ACHN (cell line): ENCODE results near the gene UBE3C.

ENCODE experiments used
- DNase-seq: peaks from one replicate; pipeline ENCODE4 v3.0.0-alpha.2; 2015
- in situ Hi-C: cut with HindIII; loops from 2 replicates; pipeline ENCODE4 v1.10.0; 2017; ENCODE audit warnings: low sequenced_read_pairs, low pct_ligation_motif_present, low pct_unique_long_range_greater_than_20kb

UBE3C gene

DNA sequence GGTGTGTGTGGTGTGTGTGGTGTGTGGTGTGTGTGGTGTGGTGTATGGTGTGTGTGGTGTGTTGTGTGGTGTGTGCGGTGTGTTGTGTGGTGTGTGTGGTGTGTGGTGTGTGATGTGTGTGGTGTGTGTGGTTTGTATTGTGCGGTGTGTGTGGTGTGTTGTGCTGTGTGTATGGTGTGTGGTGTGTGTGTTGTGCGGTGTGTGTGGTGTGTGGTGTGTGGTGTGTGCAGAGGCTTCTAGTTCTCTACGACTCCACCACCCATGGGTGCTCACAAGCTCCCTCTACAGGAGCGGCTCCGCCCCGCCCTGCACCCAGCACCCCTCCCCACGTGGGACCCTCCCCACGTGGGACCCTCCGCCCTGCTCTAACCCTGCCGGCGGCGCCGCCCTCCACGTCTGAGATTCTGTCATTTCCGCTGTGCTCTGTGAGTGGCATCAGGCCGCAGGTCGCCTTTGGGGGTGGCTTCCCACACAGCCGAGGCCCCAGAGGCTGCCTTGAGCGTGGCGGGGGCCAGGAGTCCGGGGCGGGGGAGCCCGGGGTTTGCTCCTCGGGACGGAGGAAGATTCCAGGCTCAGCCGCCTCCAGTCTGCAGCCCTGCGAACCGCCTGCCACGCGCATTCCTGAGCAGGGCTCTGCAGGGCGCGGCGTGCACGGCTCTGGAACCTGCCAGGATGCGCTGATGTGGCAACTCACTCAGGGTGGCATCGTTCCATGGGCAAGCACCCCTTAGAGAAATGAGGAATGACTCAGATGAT lies 161.1 kb downstream of the UBE3C start:
- in situ Hi-C loops: no loop called here
- peak; percentile 77 for DNase-seq

DNA sequence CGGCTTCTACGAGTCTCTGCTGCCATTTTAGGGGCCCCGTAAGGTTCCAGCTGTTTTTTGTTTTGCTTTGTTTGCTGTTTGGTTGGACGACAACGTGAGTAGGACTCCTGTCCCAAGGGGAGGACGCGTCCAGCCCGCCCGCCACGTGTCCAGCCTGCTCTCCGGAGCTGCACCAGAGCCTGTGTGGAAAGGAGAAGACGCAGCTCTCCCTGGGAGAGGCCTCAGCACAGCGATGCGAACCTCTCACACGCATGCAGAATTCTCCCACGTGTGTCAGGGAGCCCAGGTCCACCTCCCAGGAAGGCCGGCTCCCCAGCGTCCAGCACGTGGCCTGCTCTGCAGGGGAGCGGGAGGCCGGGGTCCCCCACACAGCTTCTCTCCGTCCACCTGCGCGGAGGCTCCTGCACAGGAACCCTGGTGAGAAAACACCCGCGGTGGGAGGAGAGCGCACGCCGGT lies 161.7 kb downstream of the UBE3C start:
- DNase-seq: no peak
- in situ Hi-C loops: no loop called here

DNA sequence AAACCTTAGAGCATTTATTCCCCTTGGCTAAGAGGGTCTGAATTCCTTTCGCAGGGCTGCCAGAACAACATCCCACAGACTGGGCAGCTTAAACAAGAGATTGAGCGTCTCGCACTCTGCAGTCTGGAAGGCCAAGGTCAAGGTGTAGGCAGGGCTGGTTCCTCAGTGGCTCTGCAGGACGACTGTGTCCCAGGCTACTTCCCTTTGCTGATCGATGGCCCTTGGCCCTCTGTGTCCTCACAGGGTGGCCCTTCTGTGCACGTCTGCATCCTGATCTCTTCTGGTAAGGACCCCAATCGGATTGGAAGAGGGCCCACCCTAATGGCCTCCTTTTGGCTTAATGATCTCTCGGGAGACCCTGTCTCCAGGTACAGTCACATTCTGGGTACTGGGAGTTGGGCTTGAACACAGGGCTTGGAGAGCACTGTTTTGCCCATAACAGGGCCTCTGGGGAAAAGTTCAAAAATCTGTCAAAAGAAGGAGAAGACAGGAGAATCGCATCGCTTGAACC lies 162.9 kb downstream of the UBE3C start:
- DNase-seq: no peak
- in situ Hi-C loops: no loop called here

DNA sequence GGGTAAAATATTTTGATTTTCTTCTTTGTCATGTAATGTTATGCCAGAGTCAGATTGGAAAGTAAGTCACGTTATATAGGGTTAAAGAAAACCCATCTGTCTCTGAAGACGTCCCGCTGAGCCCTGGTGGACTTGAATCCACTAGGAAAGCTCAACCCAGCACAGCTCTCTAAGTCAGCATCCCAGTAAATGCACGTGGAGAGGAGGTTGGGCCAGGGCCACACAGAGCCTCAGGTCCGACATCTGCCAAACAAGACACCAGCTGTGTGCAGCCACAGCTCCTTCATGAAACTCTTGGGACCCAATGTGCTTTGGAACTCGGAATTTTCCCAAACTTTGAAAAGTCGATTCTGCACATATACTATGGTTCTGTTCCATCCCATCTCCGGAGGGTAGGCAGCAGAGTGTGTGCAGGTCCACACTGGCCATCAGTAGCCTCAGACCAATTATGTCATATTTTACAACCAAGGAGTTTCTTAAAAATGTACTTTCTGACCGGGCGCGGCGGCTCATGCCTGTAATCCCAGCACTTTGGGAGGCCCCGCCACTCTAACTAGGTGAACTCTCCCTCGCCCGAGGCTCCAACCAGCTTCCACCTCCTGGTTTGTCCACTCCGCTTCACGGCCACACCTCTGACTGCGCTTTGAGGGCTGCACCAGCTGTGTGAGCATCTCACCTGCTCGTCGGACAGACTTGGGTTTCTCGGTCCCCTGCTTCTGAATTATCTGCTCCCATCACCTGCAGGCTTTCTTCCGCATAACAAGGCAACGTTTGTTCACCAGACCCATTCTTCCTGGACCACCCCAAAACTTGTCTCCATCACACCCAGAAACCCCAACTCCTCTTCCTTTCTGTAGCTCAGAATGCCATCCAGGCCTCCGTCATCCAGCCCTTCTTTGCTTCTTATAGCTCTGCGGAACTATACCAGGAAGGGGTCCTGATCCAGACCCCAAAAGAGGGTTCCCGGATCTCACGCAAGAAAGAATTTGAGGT lies 168.4 kb downstream of the UBE3C start:
- in situ Hi-C loops: no loop called here
- no peak for DNase-seq

DNA sequence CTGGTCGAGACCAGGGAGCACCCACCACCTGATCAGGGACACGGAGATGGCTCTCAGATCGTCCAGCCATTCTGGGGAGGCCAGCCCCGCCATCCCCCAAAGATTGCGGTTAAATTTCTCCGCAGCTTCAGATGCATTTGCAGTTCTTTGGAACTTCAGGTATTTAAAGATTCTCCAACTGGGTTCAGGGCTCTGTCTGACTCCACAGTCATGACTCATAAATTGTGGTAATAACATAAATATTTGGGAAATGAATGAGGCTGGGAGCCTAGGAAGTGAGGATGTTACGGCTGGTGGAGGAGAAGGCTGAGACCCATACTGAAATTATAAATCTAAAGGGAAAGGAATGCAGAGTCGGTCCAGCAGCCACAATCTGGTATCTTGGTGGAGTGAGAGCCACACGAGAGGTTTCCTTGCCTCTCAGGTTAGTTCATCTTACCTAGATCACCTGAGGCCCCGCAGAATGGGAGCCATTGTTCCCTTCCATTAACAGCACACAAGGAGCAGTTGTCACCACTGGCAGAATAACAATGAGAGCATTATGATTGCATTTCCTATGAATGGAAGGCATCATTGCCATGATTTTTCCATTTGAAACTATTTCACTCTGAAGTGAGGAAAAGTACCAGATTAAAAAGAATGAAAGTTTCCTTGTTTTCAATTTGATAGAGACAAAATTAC lies 171.4 kb downstream of the UBE3C start:
- DNase-seq: peak; percentile 99
- in situ Hi-C loops: no loop called here

DNA sequence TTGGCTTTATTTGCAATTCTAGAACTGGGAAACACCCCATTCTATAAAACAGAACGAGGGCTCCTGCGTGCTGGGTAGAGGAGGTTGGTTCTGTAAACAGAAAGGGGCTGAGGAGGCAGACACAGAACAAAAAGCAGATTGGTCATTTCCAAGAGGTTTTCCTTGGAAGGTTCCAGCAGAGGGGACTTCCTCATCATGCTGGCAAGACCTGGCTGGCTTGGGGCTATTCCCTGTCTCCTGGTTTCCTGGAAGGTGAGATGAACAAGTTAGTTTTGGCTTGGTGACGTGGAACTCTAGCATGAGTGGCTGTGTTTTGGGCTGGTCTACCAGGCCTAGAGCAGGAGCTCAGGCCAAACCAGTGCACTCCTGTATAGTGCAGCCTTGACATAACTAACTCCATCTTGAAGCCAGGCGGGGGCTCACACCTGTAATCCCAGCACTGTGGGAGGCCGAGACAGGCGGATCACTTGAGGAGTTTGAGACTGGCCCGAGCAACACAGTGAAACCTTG lies 172.0 kb downstream of the UBE3C start:
- peak; percentile 33 for DNase-seq
- in situ Hi-C loops: no loop called here

DNA sequence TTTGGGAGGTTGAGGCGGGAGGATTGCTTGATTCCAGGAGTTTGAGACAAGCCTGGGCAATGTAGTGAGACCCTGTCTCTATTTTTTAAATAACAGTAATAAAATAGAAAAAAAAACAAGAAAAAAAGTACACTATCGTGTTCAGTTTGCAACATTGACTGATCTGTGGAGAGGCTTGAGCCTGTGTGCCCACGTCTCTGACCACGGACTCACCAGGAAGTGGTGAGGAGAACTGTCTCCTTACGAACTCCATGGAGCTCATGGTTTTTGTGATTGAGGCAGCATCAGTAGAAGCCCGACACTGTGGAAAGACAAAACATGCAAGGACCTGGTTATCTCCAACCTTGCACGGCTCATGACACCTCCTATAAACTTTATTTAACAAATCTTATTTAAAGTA lies 174.2 kb downstream of the UBE3C start:
- in situ Hi-C loops: no loop called here
- DNase-seq: no peak

DNA sequence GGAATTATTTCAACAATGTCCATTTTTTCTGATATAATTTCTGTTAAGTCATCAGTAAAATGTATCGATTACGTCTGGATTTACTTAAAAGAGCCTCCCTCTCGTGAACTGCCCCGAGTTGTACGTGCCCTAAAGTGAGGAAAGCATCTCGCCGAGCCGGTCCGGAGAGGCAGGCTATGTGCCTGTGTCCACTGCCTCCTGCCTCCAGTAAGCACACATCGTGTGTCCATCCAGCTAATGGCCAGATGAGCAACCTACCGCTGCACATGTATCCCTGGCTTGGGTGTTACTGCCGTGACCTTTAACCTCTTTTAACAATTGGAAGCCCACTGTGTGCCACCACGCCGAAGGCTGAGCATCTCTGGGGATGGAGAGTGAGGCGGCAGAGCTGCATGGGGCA lies 174.9 kb downstream of the UBE3C start:
- no peak for DNase-seq

DNA sequence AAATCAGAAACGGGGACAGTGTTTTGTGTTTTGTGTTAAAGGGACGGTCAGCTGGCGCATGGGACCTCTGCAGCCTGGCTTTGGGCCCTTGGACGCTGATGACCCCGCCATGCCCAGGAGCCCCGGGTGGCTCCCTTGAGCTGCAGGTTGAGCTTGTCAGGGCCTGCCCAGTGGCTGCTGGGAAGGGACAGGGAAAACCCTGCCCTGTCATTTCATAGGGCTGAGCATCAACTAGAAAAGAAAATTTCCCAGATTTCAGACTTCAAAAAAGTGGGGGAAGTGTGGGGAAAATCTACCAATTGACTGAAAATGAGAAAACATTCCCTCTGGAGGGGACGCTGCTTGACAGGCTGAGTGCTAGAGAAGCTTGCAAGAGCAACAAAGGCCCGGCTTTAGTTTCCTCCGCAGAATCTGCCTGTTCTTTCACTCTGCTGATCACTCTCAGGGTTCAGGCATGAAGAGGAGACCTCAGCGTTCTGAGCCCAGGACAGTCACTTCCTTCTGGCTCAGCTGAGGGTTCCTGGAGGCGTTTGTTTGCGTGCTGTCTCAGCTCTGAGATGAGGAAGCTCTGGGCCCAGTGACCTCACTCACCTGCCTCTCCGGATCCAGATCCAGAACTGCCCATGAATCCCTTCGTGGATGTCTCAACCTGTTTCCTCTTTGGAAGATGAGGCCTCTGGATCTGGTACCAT lies 179.4 kb downstream of the UBE3C start:
- no peak for DNase-seq
- in situ Hi-C loops: no loop called here

More for the DNA sequence above, 174.9 kb downstream of the UBE3C start:
- in situ Hi-C loops: no loop called here
